ENCODE data around the gene MAS1L.

The MAS1L gene, protein sequence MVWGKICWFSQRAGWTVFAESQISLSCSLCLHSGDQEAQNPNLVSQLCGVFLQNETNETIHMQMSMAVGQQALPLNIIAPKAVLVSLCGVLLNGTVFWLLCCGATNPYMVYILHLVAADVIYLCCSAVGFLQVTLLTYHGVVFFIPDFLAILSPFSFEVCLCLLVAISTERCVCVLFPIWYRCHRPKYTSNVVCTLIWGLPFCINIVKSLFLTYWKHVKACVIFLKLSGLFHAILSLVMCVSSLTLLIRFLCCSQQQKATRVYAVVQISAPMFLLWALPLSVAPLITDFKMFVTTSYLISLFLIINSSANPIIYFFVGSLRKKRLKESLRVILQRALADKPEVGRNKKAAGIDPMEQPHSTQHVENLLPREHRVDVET

GRCh38 chr6:29487660-29488059, at the start of gene MAS1L:
MAS1L (minus strand) TSS chr6:29487956; CDS start chr6:29487902, 54 bp downstream.
- no peak within 1 kb of the TSS for H3K4me3 ChIP-seq (ENCODE audit: low read depth, low read length)
- no peak for DNase-seq (ENCODE audit: low read depth)
- TF ChIP-seq, protein P1, sequence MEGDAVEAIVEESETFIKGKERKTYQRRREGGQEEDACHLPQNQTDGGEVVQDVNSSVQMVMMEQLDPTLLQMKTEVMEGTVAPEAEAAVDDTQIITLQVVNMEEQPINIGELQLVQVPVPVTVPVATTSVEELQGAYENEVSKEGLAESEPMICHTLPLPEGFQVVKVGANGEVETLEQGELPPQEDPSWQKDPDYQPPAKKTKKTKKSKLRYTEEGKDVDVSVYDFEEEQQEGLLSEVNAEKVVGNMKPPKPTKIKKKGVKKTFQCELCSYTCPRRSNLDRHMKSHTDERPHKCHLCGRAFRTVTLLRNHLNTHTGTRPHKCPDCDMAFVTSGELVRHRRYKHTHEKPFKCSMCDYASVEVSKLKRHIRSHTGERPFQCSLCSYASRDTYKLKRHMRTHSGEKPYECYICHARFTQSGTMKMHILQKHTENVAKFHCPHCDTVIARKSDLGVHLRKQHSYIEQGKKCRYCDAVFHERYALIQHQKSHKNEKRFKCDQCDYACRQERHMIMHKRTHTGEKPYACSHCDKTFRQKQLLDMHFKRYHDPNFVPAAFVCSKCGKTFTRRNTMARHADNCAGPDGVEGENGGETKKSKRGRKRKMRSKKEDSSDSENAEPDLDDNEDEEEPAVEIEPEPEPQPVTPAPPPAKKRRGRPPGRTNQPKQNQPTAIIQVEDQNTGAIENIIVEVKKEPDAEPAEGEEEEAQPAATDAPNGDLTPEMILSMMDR (IDR thresholded peaks at IDR 0.05; ENCODE audit: insufficient read depth, low read depth, low read length, missing control alignments) = no peak

DNA sequence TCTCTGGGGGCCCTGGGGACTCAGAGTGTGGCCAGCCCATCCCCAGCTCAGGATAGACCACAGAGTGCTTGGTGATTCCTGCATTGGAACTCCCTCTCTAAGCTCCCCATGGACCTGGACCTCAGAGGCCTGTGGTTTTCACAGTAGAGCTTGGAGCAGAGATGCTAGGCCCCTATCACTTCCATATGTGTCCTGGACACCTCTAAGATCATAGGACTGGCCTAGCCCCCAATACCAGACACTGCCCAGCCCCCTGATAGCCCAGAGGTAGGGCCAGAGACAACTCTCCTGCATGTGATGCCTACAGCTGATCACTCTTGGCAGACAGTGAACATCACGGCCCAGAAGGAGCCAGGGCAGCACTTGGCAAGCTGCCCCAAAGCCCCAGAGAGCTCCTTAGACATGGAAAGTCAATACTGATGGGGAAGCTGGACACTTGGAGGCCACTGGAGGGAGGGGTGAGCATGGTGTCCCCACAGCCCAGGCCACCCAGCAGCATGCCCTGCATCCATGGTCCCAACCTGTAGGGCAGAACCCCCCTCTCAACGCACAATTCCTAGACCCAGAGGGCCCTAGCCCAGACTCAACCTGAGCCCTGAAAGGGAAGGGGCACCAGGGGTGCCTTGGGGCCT, 44.7 kb upstream of the MAS1L start:
- TF ChIP-seq, protein P1 (IDR thresholded peaks at IDR 0.05; ENCODE audit: insufficient read depth, low read depth, low read length, missing control alignments) = no peak

GRCh38 chr6:29531668-29532067, 43.9 kb upstream of the MAS1L start:
- TF ChIP-seq, protein P1 (IDR thresholded peaks at IDR 0.05; ENCODE audit: insufficient read depth, low read depth, low read length, missing control alignments) = no peak
- no peak for DNase-seq (ENCODE audit: low read depth)
- H3K4me3 ChIP-seq (ENCODE audit: low read depth, low read length) = no peak overlapping the region

More for the DNA sequence above, 44.7 kb upstream of the MAS1L start:
- H3K4me3 ChIP-seq (ENCODE audit: low read depth, low read length) = no peak overlapping the region
- no peak for DNase-seq (ENCODE audit: low read depth)

GRCh38 chr6:29530671-29531310, 43.0 kb upstream of the MAS1L start:
- H3K4me3 ChIP-seq (ENCODE audit: low read depth, low read length) = no peak overlapping the region
- TF ChIP-seq, protein P1 (IDR thresholded peaks at IDR 0.05; ENCODE audit: insufficient read depth, low read depth, low read length, missing control alignments) = no peak
- no peak for DNase-seq (ENCODE audit: low read depth)

DNA sequence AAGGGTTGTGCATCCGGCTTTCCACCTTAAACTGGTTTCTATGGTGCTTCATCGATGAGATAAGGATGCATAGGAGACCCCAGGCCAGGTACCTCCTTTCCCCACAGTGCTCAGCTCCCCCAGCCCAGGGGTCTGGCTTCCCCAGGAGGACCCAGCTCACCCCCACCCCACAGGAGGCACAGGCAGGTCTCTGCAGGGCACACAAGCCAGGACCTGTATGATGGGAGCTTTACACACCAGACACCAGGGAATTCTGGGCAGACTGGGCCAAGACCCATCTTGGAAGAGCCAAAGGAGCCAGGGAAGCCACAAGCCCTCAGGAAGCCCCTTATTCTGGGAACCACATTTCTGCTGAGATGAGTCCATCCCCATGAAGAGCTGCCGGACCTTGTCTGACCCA, 42.2 kb upstream of the MAS1L start:
- TF ChIP-seq, protein P1 (IDR thresholded peaks at IDR 0.05; ENCODE audit: insufficient read depth, low read depth, low read length, missing control alignments) = no peak
- no peak overlapping the region for H3K4me3 ChIP-seq (ENCODE audit: low read depth, low read length)
- no peak for DNase-seq (ENCODE audit: low read depth)

DNA sequence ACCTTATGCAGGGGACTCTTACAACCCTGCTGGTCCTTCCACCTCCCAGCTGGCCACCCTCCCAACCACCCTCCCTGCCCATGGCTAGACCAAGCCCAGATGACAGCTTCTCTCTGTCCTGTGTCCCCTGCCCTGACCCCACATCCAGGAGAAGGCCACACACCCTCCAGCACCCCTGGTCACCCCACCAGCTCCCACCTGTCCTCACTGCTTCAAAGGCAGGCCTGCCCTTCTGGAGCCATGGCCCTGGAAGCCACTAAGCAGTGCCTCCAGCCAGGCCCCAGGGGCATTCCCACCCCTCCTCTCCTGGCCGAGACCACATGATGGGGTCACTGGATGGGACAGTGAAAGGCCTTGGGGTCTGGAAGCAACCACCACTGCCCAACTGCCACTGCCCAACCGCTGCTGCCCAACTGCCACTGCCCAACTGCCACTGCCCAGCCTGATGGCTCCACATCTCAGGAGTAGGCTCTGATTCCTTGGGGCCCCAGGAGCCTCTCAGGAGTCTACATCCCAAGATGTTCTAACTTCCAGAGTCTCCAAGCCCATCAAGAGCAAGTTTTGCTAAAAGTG, 41.3 kb upstream of the MAS1L start:
- DNase-seq (ENCODE audit: low read depth) = no peak
- no peak overlapping the region for H3K4me3 ChIP-seq (ENCODE audit: low read depth, low read length)
- TF ChIP-seq, protein P1 (IDR thresholded peaks at IDR 0.05; ENCODE audit: insufficient read depth, low read depth, low read length, missing control alignments) = no peak

All from GM12865 (cell line).